Activated CD4-positive, alpha-beta T cell treated with anti-CD3 and anti-CD28 coated beads for 24 hours (primary cell): ENCODE measurements around the gene ABHD1.

ENCODE experiments used
- DNase-seq, 2 donors: peaks; one replicate each; pipeline ENCODE4 v3.0.0-alpha.2; 2020; ENCODE audit warnings: low read depth in 2 of 2

Gene ABHD1

DNA sequence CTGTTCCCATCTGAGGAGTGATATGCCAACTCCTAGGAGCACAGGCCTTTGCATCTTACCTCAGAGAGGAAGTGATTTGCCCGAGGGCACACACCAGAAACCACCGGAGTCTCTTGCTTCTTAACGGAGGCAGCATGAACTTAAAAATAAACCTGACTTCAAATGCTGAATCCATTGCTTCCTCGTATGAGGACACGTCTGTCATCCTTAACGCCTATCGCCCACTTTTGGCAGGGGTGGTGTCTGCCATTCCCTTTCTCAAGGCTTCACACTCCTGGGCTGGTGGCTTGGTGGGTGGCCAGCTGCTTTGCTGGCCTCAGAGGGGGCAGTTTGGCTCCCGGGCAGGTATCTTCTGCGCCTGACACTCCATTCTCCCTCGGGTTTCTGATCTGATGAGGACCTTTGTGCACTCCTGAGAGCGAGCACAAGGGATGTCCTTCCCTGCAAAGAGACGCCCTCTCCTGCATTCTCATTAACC is 11.9 kb downstream of the ABHD1 start:
- DNase-seq, result no peak

DNA sequence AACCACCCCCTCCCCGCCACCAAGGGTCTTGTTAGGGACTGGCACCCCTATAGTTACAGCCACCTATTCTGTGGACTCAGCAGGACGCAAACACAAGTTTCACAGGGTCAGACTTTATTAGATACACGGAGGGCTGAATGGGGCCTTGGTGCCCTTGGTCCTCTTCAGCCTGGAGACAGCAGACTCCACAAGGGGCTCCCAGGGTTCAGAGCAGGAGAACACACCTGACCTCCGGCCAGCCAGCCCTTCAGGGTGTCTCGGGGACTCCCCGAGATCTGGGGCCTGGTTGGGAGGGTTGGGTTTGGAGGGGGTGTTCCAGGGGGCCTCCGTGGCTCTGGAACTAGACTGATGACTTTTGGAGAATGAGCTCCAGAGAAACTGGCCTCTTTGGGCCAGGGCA is 13.1 kb downstream of the ABHD1 start:
- no peak for DNase-seq

- no peak for DNase-seq
Measured at GRCh38 chr2:27137322-27137935, 13.8 kb downstream of the ABHD1 start.

GRCh38 chr2:27138111-27138510 is 14.5 kb downstream of the ABHD1 start:
- DNase-seq, result no peak

GRCh38 chr2:27139310-27139709 is 15.7 kb downstream of the ABHD1 start, which contains the start of gene PRR30:
TSS of gene PRR30 (minus strand) at chr2:27139410. CDS start at chr2:27138329, 1,081 bp downstream.
- no peak for DNase-seq

GRCh38 chr2:27143285-27143684 is 19.7 kb downstream of the ABHD1 start:
- DNase-seq, result no peak

DNA sequence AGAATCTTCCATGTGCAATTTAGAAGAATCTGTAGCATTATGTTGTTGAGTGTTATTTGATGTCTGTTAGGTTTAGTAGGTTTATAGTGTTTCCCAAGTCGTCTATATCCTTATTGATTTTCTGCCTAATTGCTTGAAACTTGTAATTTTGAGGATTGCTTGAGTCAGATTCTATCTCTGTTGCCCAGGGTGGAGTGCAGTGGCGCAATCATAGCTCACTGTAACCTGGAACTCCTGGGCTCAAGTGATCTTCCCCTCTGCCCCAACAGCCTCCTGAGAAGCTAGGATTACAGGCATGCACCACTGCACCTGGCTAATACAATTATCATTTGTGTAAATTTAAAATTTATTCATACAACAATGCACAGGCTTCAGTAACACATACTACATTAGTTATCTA is 22.1 kb downstream of the ABHD1 start:
- no peak for DNase-seq

GRCh38 chr2:27147935-27148334 is 24.3 kb downstream of the ABHD1 start:
- no peak for DNase-seq

GRCh38 chr2:27148801-27149439 is 25.3 kb downstream of the ABHD1 start, which contains the start of gene TCF23:
TSS of gene TCF23 (plus strand) at chr2:27149004. CDS start at chr2:27149134, 130 bp downstream.
- DNase-seq, result no peak

- no peak for DNase-seq
Measured at GRCh38 chr2:27149570-27150405, 26.2 kb downstream of the ABHD1 start.

DNA sequence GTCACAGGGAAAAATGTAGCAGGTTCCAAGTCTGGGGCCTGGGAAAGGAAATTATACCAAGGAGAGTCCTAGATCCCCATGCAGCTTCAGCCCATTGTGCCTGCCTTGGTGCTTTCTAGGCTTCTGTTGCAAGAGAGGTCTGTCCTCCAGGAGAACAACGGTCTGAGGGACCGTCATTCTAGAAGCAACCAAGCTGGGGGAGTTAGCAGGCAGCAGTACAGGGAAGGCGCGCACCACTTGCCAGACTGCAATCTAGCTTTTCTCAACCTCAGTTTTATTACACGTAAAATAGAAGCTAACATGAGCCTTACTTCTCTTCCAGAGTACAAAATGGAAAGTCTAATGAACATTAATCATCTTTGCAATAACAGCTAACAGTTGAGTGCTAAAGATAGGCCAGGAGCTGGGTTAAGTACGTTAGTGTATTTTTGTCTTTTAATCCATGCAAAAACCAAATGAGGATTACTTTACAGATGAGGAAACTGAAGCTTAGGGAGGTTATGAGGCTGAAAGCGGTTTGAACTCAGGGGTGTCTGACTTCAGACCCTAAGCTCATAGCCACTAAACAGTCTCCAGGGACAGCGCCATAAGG is 27.1 kb downstream of the ABHD1 start:
- DNase-seq, result no peak

DNA sequence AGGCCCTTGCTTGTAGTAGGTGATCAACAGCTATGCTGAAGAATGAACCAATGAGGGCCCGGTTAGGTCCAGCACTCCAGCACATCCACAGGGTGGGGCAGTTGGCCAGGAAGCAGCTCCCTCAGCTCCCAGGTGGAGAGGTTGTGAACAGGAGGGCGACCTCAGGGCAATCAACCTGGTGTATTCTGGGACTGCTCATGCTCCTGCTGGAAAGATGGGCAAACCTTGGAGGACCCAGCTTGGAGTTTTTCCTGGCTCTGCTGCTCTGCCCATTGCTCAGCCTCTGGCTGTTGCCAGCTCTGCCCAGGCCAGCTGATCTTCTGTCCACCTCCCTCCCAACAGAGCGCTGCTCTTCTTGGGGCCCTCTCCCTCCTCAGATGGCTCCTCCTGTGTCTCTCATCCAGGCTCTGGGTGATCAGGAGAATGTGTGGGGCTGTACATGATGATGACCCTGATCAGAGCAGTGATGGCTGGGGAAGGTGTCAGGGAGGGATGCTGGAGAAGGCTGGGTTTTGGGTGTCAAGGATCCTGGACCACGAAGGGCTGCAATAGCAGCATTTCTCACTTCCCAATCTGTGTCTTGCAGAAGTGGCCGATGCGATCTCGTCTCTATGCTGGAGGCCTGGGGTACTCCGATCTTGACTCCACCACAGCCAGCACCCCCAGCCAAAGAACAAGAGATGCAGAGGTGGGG is 28.6 kb downstream of the ABHD1 start:
- DNase-seq, result no peak

DNA sequence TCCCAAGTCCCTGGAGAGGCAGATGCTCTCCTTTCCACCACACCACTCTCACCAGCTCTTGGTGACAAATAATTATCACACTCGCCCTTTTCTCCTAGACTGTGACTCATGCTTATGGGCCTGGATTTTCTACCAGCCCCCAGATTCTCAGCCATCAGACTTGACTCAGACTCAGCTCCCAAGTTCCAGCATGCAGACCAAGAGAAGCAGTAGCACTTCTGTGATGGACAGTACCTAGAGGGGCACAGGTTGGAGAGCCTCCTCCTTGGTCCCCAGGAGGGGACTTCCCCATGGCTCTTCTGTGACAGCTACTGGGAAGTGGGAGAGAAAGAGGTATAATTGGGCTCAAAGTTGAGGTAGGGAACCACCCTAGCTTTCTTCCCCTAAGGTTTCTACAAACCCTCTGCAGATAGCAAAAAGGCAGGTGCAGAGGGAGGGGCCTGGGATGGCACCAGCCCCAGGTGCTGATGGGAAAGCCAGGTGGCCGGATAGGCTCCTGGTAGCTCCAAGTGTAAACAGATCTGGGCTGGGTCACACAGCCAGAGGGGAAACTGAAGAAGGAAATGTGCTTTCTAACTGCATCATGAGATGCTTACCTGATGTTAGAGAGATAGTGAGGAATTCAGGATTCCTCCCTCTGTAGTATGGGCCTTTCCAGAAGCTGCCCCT is 29.3 kb downstream of the ABHD1 start:
- no peak for DNase-seq

- DNase-seq, result no peak
Measured at GRCh38 chr2:27154488-27154887, 30.9 kb downstream of the ABHD1 start.

GRCh38 chr2:27155069-27155520 is 31.5 kb downstream of the ABHD1 start:
- no peak for DNase-seq

DNA sequence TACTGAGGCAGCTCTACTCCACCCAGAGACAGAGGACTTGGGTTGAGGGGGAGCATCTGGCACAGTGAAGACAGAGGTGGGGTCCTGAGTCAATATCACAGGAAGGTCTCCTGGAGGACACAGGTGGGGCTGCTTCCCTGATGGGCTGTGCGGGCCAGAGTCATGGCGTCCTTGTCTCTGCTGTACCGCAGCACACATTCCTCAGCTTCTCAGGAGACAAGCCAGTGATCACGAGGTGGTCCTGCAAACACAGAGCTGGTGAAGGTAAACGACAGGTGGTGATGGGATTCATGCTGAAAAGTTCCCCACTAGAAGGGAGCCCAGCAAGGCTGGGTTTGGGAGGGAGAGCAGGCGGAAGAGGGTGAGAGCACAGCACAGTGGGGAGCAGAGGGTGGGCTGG is 34.9 kb downstream of the ABHD1 start:
- no peak for DNase-seq

DNA sequence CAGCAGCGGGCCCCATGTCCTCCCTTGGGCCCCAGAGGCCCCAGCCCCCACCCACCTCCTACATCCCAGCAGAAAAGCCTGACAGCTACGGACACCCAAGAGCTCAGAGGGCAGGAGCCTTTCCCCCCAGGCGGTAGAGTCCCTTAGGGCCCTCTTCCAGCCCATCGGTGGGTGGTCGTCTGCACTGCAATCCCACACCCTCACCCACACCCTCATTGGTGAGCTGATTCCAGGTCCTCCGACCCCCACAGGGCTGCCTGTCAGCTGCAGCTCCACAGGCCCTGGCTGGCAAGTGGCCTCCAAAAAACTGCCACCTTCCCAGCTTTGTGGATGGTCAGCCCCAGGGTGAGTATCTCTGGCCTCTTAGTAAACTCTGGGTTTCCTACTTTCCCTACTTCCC is 35.7 kb downstream of the ABHD1 start:
- DNase-seq, result no peak

GRCh38 chr2:27160191-27160590 is 36.6 kb downstream of the ABHD1 start:
- DNase-seq, result no peak

- no peak for DNase-seq
Measured at GRCh38 chr2:27162151-27163121, 38.8 kb downstream of the ABHD1 start.
